Panc1 (cell line): ENCODE measurements around the gene OPA3. TPM values are rescaled to one million over a fixed set of nuclear protein-coding genes. Genes with fewer than 3 reads are reported as not detected.

ENCODE experiments used
- ATAC-seq: fragments of 200-7000 bp; cut with Tn5 transposase; 2 replicates; pipeline ENCODE4 v1.9.1; 2020; ENCODE audit warnings: mild to moderate bottlenecking, moderate library complexity
- BruUV-seq: library from RNA; stranded (reverse); fragments of 400-500 nt; replicated peaks from 2 replicates; lab custom pipeline; 2021; lab: Mats Ljungman, UMichigan
- CTCF ChIA-PET: fragments of 300-600 bp; sonication (Branson Sonifier 250); formaldehyde crosslinking; loops from one replicate; lab custom pipeline; 2022; ENCODE audit warnings: antibody characterized with exemption; lab: Charles Lee
- POLR2A ChIA-PET: fragments of 300-600 bp; sonication (Branson Sonifier 250); formaldehyde crosslinking; loops from one replicate; lab custom pipeline; 2022; ENCODE audit warnings: antibody characterized with exemption; lab: Charles Lee
- DNase-seq: peaks from one replicate; pipeline ENCODE4 v3.0.0-alpha.2; 2010; ENCODE audit warnings: low read depth, low spot score
- H3K27ac ChIP-seq: 2 replicates; pipeline ENCODE4 v1.5.1; 2011; ENCODE audit warnings: mild to moderate bottlenecking, low read length, inconsistent platforms
- H3K27me3 ChIP-seq: fragments of 200-500 bp; sonication (Bioruptor generic); 2 replicates; pipeline ENCODE4 v1.6.0; 2014; ENCODE audit warnings: low read length, inconsistent platforms; ENCODE audit not compliant: control insufficient read depth, insufficient read depth
- H3K36me3 ChIP-seq: fragments of 200-500 bp; sonication (Bioruptor generic); 2 replicates; pipeline ENCODE4 v1.5.1; 2014; ENCODE audit warnings: inconsistent platforms, mild to moderate bottlenecking, low read length, moderate library complexity; ENCODE audit not compliant: control insufficient read depth, insufficient read depth
- H3K4me1 ChIP-seq: 2 replicates; pipeline ENCODE4 v1.5.1; 2011; ENCODE audit warnings: inconsistent platforms, mild to moderate bottlenecking, low read length, moderate library complexity; ENCODE audit not compliant: control insufficient read depth, insufficient read depth
- H3K4me3 ChIP-seq, 2 experiments: 2 replicates each; pipeline ENCODE4 v1.5.1; 2011 to 2012; ENCODE audit warnings: low read depth in 2 of 2, low read length in 2 of 2, mild to moderate bottlenecking in 2 of 2, inconsistent platforms in 1 of 2, moderate library complexity in 1 of 2
- H3K9me3 ChIP-seq: fragments of 200-500 bp; sonication (Bioruptor generic); 2 replicates; pipeline ENCODE4 v1.5.1; 2014; ENCODE audit warnings: low read depth, mild to moderate bottlenecking, inconsistent platforms, low read length, moderate library complexity; ENCODE audit not compliant: control insufficient read depth, insufficient read depth
- CTCF ChIP-seq: fragments of 450-650 bp; IDR thresholded peaks from 2 replicates; pipeline ENCODE4 v1.5.1; 2017; ENCODE audit warnings: mild to moderate bottlenecking
- POLR2AphosphoS5 ChIP-seq: IDR thresholded peaks from 2 replicates; pipeline ENCODE4 v1.6.1; 2012; ENCODE audit warnings: mild to moderate bottlenecking, low read depth, low read length, moderate library complexity
- SIN3A ChIP-seq: IDR thresholded peaks from 2 replicates; pipeline ENCODE4 v1.6.1; 2012; ENCODE audit warnings: low read depth, mild to moderate bottlenecking, low read length, moderate library complexity, borderline replicate concordance; ENCODE audit not compliant: insufficient read depth
- TCF7L2 ChIP-seq: IDR thresholded peaks from 2 replicates; pipeline ENCODE4 v1.6.1; 2011; ENCODE audit warnings: mild to moderate bottlenecking, low read depth, low read length, inconsistent platforms
- in situ Hi-C: cut with HindIII; loops from 2 replicates; pipeline ENCODE4 v1.10.0; 2016; ENCODE audit warnings: low sequenced_read_pairs, low pct_unique_long_range_greater_than_20kb
- intact Hi-C: fragments of 100-400 bp; cut with micrococcal nuclease; formaldehyde crosslinking; loops from one replicate; pipeline ENCODE4 v1.10.0; 2022; ENCODE audit not compliant: unreplicated experiment
- total RNA-seq: library from RNA; stranded (reverse); gene quantifications from one replicate; pipeline ENCODE4 v1.2.1, GENCODE V29; 2021; ENCODE audit not compliant: unreplicated experiment
- TF ChIP-seq, protein P1 (sequence below), 2 experiments: IDR thresholded peaks; 2 replicates each; pipeline ENCODE4 v1.6.1; 2011 to 2012; ENCODE audit warnings: low read depth in 2 of 2, control low read depth in 1 of 2, low read length in 1 of 2, mild to moderate bottlenecking in 1 of 2, moderate library complexity in 1 of 2; ENCODE audit not compliant: insufficient read depth in 1 of 2

The OPA3 gene
- total RNA-seq, 1 experiment from 2014 or later = 20.3 TPM

DNA sequence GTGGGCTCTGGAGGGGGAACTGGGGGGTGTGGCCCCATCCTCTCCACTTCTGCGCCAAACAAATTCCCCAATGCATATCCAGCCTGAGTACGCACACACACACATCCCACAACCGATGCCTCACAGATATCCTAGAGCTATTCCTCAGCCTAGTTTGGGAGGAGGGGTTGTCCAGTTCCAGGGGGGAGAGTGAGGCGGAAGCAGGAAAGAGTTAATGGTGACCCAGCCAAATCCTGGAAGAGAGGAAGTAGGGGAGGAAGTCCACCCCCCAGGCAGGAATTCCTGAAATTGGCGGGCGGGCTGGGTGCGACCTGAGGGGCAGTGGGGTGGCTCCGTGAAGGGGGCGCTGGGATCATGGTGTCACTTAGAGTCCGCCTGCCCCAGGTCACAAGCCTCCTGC lies 16.5 kb upstream of the OPA3 start:
- TF ChIP-seq, protein P1, sequence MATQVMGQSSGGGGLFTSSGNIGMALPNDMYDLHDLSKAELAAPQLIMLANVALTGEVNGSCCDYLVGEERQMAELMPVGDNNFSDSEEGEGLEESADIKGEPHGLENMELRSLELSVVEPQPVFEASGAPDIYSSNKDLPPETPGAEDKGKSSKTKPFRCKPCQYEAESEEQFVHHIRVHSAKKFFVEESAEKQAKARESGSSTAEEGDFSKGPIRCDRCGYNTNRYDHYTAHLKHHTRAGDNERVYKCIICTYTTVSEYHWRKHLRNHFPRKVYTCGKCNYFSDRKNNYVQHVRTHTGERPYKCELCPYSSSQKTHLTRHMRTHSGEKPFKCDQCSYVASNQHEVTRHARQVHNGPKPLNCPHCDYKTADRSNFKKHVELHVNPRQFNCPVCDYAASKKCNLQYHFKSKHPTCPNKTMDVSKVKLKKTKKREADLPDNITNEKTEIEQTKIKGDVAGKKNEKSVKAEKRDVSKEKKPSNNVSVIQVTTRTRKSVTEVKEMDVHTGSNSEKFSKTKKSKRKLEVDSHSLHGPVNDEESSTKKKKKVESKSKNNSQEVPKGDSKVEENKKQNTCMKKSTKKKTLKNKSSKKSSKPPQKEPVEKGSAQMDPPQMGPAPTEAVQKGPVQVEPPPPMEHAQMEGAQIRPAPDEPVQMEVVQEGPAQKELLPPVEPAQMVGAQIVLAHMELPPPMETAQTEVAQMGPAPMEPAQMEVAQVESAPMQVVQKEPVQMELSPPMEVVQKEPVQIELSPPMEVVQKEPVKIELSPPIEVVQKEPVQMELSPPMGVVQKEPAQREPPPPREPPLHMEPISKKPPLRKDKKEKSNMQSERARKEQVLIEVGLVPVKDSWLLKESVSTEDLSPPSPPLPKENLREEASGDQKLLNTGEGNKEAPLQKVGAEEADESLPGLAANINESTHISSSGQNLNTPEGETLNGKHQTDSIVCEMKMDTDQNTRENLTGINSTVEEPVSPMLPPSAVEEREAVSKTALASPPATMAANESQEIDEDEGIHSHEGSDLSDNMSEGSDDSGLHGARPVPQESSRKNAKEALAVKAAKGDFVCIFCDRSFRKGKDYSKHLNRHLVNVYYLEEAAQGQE (IDR thresholded peaks at IDR 0.05; ENCODE audit: insufficient read depth in 1 of 2, low read depth in 2 of 2, low read length in 1 of 2) = no peak
- no peak for TF ChIP-seq TCF7L2
- TF ChIP-seq POLR2AphosphoS5 = no peak
- TF ChIP-seq CTCF = no peak
- TF ChIP-seq SIN3A = no peak
- POLR2A ChIA-PET = no interaction called here
- peaks cover 3% of the 10 kb centered on the region; the same call in 1 of the 2 replicates for H3K4me1 ChIP-seq
- no peak overlapping the region for H3K27ac ChIP-seq
- no peaks in the 10 kb centered on the region for H3K9me3 ChIP-seq
- intact Hi-C loops = no loop called here
- ATAC-seq (no peak), DNase-seq (no peak)
- CTCF ChIA-PET = interaction anchor here (0.7 kb wide), 1 partner anchor 53 kb away, joined by 3 read pairs; no protein-coding TSS in a partner anchor
- no peaks in the 10 kb centered on the region; the same call in 1 of the 2 replicates for H3K27me3 ChIP-seq
- BruUV-seq = no TSS peak
- in situ Hi-C loops = no loop called here
- H3K4me3 ChIP-seq = no peak overlapping the region
- H3K36me3 ChIP-seq = no peaks in the 10 kb centered on the region

GRCh38 chr19:45600340-45600885 lies 15.8 kb upstream of the OPA3 start:
- H3K9me3 ChIP-seq = no peaks in the 10 kb centered on the region
- no peak overlapping the region for H3K27ac ChIP-seq
- TF ChIP-seq SIN3A (no peak), POLR2AphosphoS5 (no peak), TCF7L2 (no peak), CTCF (no peak)
- TF ChIP-seq, protein P1 (IDR thresholded peaks at IDR 0.05; ENCODE audit: insufficient read depth in 1 of 2, low read depth in 2 of 2, low read length in 1 of 2) = no peak
- intact Hi-C loops (no loop called here), in situ Hi-C loops (no loop called here)
- ATAC-seq = no peak
- no peaks in the 10 kb centered on the region; the same call in 1 of the 2 replicates for H3K27me3 ChIP-seq
- peaks cover 3% of the 10 kb centered on the region; the same call in 1 of the 2 replicates for H3K4me1 ChIP-seq
- H3K4me3 ChIP-seq = no peak overlapping the region
- BruUV-seq = no TSS peak
- ChIA-PET POLR2A (interaction anchor here (0.6 kb wide), 1 partner anchor 15 kb away, joined by 3 read pairs; no protein-coding TSS in a partner anchor), CTCF (no interaction called here)
- no peaks in the 10 kb centered on the region for H3K36me3 ChIP-seq
- DNase-seq = no peak
